Endothelial cell of umbilical vein (primary cell): Measurements from ENCODE around the gene PIK3CB. TPM values are rescaled to one million over a fixed set of nuclear protein-coding genes. Genes with fewer than 3 reads are reported as not detected.

Experiments used
- BruUV-seq: library from RNA; stranded (reverse); fragments of 400-500 nt; replicated peaks from 2 replicates; lab custom pipeline; 2021; lab: Mats Ljungman, UMichigan
- CTCF ChIA-PET: fragments of 300-600, 350-600 bp; sonication (Branson Sonifier 250); formaldehyde crosslinking; loops from one replicate; lab custom pipeline; 2021; ENCODE audit warnings: antibody characterized with exemption, inconsistent platforms; lab: Charles Lee
- POLR2A ChIA-PET: fragments of 300-600, 350-600 bp; sonication (Branson Sonifier 250); formaldehyde crosslinking; loops from one replicate; lab custom pipeline; 2021; ENCODE audit warnings: antibody characterized with exemption, inconsistent platforms; lab: Charles Lee
- DNase-seq: peaks from one replicate; pipeline ENCODE4 v3.0.0-alpha.2; 2011; ENCODE audit warnings: low read depth, low spot score
- FAIRE-seq: peaks from 2 replicates; lab custom pipeline; 2011; peaks lifted over from hg19 to GRCh38; lab: Jason Lieb, UNC
- H2AFZ ChIP-seq: 2 replicates; pipeline ENCODE4 v1.6.0; 2012; ENCODE audit warnings: low read depth, low read length, control low read depth, inconsistent platforms
- H3K27ac ChIP-seq: 2 replicates; pipeline ENCODE4 v1.5.1; 2011; ENCODE audit warnings: low read depth, mild to moderate bottlenecking, control low read depth, low read length, moderate library complexity; ENCODE audit not compliant: insufficient read depth
- H3K27me3 ChIP-seq, 2 experiments: 2 replicates each; pipeline versions ENCODE4 v1.6.0 to v1.6.1; 2011; ENCODE audit warnings: low read length in 2 of 2, mixed read lengths in 1 of 2; ENCODE audit not compliant: control insufficient read depth in 2 of 2, insufficient read depth in 2 of 2
- H3K36me3 ChIP-seq, 2 experiments: 2 replicates in 1 of 2; 3 replicates in 1 of 2; pipeline ENCODE4 v1.5.1; 2011; ENCODE audit warnings: low read length in 2 of 2, mild to moderate bottlenecking in 1 of 2, moderate library complexity in 1 of 2; ENCODE audit not compliant: control insufficient read depth in 2 of 2, insufficient read depth in 2 of 2; ENCODE audit errors: extremely low read depth in 1 of 2
- H3K4me1 ChIP-seq: 3 replicates; pipeline ENCODE4 v1.5.1; 2011; ENCODE audit warnings: mild to moderate bottlenecking, low read length; ENCODE audit not compliant: control insufficient read depth, insufficient read depth; ENCODE audit errors: extremely low read depth
- H3K4me2 ChIP-seq: 2 replicates; pipeline ENCODE4 v1.6.1; 2011; ENCODE audit warnings: low read length, control low read depth, mixed read lengths; ENCODE audit not compliant: insufficient read depth
- H3K4me3 ChIP-seq, 3 experiments: fragments of 200-600 bp in 1 of 3; sonication (generic), shearing (Covaris generic) in 1 of 3; replicated peaks in 1 of 3; 2 replicates each; pipeline ENCODE4 v1.5.1; 2011 to 2016; ENCODE audit warnings: control low read depth in 3 of 3, low read length in 3 of 3, mild to moderate bottlenecking in 2 of 3, inconsistent platforms in 1 of 3, low read depth in 1 of 3, moderate library complexity in 1 of 3; ENCODE audit not compliant: insufficient read depth in 1 of 3
- H3K79me2 ChIP-seq: 2 replicates; pipeline ENCODE4 v1.6.0; 2012; ENCODE audit warnings: low read length, inconsistent platforms; ENCODE audit not compliant: control insufficient read depth, insufficient read depth
- H3K9ac ChIP-seq: replicated peaks from 2 replicates; pipeline ENCODE3; 2011; ENCODE audit warnings: low read length, control low read depth; ENCODE audit not compliant: insufficient read depth; ENCODE audit errors: extremely low read depth
- H3K9me1 ChIP-seq: replicated peaks from 3 replicates; pipeline ENCODE4 v1.6.0; 2011; ENCODE audit warnings: mild to moderate bottlenecking, low read length; ENCODE audit not compliant: control insufficient read depth, insufficient read depth; ENCODE audit errors: extremely low read depth
- H3K9me3 ChIP-seq: replicated peaks from 2 replicates; pipeline ENCODE4 v1.5.1; 2012; ENCODE audit warnings: low read length, inconsistent platforms; ENCODE audit not compliant: control insufficient read depth, insufficient read depth
- H4K20me1 ChIP-seq: replicated peaks from 2 replicates; pipeline ENCODE3; 2011; ENCODE audit warnings: mild to moderate bottlenecking, low read length; ENCODE audit not compliant: control insufficient read depth, insufficient read depth; ENCODE audit errors: extremely low read depth
- CTCF ChIP-seq, 2 donors: IDR thresholded peaks; 1 replicate in 1 of 2; 2 replicates in 1 of 2; pipeline ENCODE4 v1.5.1; 2011; ENCODE audit warnings: low read length in 2 of 2, mild to moderate bottlenecking in 2 of 2, moderate library complexity in 2 of 2, control low read depth in 1 of 2, inconsistent platforms in 1 of 2, low read depth in 1 of 2; ENCODE audit not compliant: insufficient read depth in 1 of 2; ENCODE audit errors: extremely low read depth in 1 of 2
- EZH2 ChIP-seq: IDR thresholded peaks from 2 replicates; pipeline ENCODE4 v1.6.1; 2012; ENCODE audit warnings: borderline replicate concordance, low read depth, mild to moderate bottlenecking, moderate library complexity, low read length, inconsistent platforms; ENCODE audit not compliant: severe bottlenecking
- GATA2 ChIP-seq: IDR thresholded peaks from 2 replicates; pipeline ENCODE4 v1.7.0; 2011; ENCODE audit warnings: low read depth, mild to moderate bottlenecking, moderate library complexity, mixed read lengths, low read length; ENCODE audit not compliant: insufficient read length, insufficient read depth
- JUN ChIP-seq: IDR thresholded peaks from 2 replicates; pipeline ENCODE4 v1.6.1; 2011; ENCODE audit warnings: borderline replicate concordance, low read depth; ENCODE audit not compliant: insufficient read length, insufficient read depth
- POLR2A ChIP-seq: IDR thresholded peaks from 2 replicates; pipeline ENCODE4 v1.6.1; 2012; ENCODE audit warnings: low read depth, mild to moderate bottlenecking, control low read depth, low read length
- POLR2AphosphoS5 ChIP-seq: IDR thresholded peaks from 2 replicates; pipeline ENCODE4 v1.6.1; 2012; ENCODE audit warnings: low read depth, mild to moderate bottlenecking, control low read depth, low read length, moderate library complexity; ENCODE audit not compliant: insufficient read depth
- dilution Hi-C: fragments of 300-500 bp; cut with MboI; formaldehyde crosslinking; loops from one replicate; pipeline ENCODE4 v1.15.0; 2019; ENCODE audit warnings: low sequenced_read_pairs; ENCODE audit not compliant: extremely low pct_ligation_motif_present
- intact Hi-C: fragments of 100-400 bp; cut with micrococcal nuclease; formaldehyde crosslinking; loops from one replicate; pipeline ENCODE4 v1.10.0; 2022
- polyA plus RNA-seq, 4 experiments: library from polyadenylated mRNA; depleted of rRNA in 3 of 4; stranded (reverse) in 3 of 4; unstranded in 1 of 4; fragments of >200 nt; gene quantifications; 2 replicates each; pipeline versions ENCODE4 v1.2.1 to v1.2.3, GENCODE V29; 2011 to 2012; ENCODE audit warnings: missing spikeins in 1 of 4
- total RNA-seq: library from RNA; stranded (reverse); gene quantifications from 2 replicates; pipeline ENCODE4 v1.2.3, GENCODE V29; 2021

Gene PIK3CB
- total and polyA plus RNA-seq, 2 donors (not counting 3 experiments of a cell fraction or from before 2014, with no cell fraction given), result 9.0 to 29.8 TPM

- no peak for DNase-seq
These were observed 164.3 kb downstream of the PIK3CB start for GRCh38 chr3:138670407-138670806.

More at GRCh38 chr3:138670407-138670806, 164.3 kb downstream of the PIK3CB start:
- Histone ChIP-seq H3K27me3 (no peaks in the 10 kb centered on the region), H3K9ac (no peak overlapping the region), H3K4me1 (no peaks in the 10 kb centered on the region), H3K9me1 (no peaks in the 10 kb centered on the region), H3K9me3 (no peaks in the 10 kb centered on the region), H3K4me3 (no peak overlapping the region), H3K79me2 (no peaks in the 10 kb centered on the region), H2AFZ (no peak overlapping the region), H4K20me1 (no peaks in the 10 kb centered on the region), H3K36me3 (peaks cover 0 to 3% of the 10 kb centered on the region in 2 experiments), H3K4me2 (no peak overlapping the region), H3K27ac (no peak overlapping the region)
- ChIA-PET POLR2A (no interaction called here), CTCF (interaction anchor here (1.2 to 1.3 kb wide), 3 partner anchors 8 to 245 kb away, joined by 3 to 4 read pairs (median 3); no protein-coding TSS in a partner anchor)
- BruUV-seq, result no TSS peak
- dilution Hi-C loops, result no loop called here
- intact Hi-C loops, result no loop called here
- TF ChIP-seq JUN (no peak), GATA2 (no peak), POLR2AphosphoS5 (no peak), POLR2A (no peak), CTCF (IDR thresholded peaks at IDR 0.05; ENCODE audit: extremely low read depth in 1 of 2, insufficient read depth in 1 of 2, low read depth in 1 of 2, low read length in 2 of 2) (no peak), EZH2 (no peak)
- FAIRE-seq, result no peak
